ENCODE data around the gene HNRNPH2. TPM values are rescaled to one million over a fixed set of nuclear protein-coding genes. Genes with fewer than 3 reads are reported as not detected.

Gene HNRNPH2
- total and polyA plus RNA-seq, 2 experiments from 2014 or later = 59.2 to 80.1 TPM

- no peak for ATAC-seq
- TF ChIP-seq JUNB (IDR thresholded peaks at IDR 0.05; ENCODE audit: unreplicated experiment) (no peak), NANOG (IDR thresholded peaks at IDR 0.05; ENCODE audit: borderline replicate concordance) (no peak), ZNF114 (CRISPR knock-in tag; IDR thresholded peaks at IDR 0.05) (no peak), ZNF331 (CRISPR knock-in tag; IDR thresholded peaks at IDR 0.05; ENCODE audit: low read depth) (no peak), STAT1 (IDR thresholded peaks at IDR 0.05; ENCODE audit: unreplicated experiment) (no peak), EZH2 (IDR thresholded peaks at IDR 0.05; ENCODE audit: low read depth, unreplicated experiment) (no peak), EZH2phosphoT487 (IDR thresholded peaks at IDR 0.05; ENCODE audit: unreplicated experiment) (no peak), CREB1 (CRISPR knock-in tag; IDR thresholded peaks at IDR 0.05; ENCODE audit: low read depth) (no peak), POLR2AphosphoS5 (IDR thresholded peaks at IDR 0.05; ENCODE audit: low read depth) (no peak)
- TF ChIP-seq, protein P1, sequence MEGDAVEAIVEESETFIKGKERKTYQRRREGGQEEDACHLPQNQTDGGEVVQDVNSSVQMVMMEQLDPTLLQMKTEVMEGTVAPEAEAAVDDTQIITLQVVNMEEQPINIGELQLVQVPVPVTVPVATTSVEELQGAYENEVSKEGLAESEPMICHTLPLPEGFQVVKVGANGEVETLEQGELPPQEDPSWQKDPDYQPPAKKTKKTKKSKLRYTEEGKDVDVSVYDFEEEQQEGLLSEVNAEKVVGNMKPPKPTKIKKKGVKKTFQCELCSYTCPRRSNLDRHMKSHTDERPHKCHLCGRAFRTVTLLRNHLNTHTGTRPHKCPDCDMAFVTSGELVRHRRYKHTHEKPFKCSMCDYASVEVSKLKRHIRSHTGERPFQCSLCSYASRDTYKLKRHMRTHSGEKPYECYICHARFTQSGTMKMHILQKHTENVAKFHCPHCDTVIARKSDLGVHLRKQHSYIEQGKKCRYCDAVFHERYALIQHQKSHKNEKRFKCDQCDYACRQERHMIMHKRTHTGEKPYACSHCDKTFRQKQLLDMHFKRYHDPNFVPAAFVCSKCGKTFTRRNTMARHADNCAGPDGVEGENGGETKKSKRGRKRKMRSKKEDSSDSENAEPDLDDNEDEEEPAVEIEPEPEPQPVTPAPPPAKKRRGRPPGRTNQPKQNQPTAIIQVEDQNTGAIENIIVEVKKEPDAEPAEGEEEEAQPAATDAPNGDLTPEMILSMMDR (conservative IDR thresholded peaks at IDR 0.05; ENCODE audit: low read depth in 2 of 2) = no peak
- TF ChIP-seq, protein P2, sequence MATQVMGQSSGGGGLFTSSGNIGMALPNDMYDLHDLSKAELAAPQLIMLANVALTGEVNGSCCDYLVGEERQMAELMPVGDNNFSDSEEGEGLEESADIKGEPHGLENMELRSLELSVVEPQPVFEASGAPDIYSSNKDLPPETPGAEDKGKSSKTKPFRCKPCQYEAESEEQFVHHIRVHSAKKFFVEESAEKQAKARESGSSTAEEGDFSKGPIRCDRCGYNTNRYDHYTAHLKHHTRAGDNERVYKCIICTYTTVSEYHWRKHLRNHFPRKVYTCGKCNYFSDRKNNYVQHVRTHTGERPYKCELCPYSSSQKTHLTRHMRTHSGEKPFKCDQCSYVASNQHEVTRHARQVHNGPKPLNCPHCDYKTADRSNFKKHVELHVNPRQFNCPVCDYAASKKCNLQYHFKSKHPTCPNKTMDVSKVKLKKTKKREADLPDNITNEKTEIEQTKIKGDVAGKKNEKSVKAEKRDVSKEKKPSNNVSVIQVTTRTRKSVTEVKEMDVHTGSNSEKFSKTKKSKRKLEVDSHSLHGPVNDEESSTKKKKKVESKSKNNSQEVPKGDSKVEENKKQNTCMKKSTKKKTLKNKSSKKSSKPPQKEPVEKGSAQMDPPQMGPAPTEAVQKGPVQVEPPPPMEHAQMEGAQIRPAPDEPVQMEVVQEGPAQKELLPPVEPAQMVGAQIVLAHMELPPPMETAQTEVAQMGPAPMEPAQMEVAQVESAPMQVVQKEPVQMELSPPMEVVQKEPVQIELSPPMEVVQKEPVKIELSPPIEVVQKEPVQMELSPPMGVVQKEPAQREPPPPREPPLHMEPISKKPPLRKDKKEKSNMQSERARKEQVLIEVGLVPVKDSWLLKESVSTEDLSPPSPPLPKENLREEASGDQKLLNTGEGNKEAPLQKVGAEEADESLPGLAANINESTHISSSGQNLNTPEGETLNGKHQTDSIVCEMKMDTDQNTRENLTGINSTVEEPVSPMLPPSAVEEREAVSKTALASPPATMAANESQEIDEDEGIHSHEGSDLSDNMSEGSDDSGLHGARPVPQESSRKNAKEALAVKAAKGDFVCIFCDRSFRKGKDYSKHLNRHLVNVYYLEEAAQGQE (IDR thresholded peaks at IDR 0.05; ENCODE audit: unreplicated experiment) = no peak
- TF ChIP-seq, protein P3, sequence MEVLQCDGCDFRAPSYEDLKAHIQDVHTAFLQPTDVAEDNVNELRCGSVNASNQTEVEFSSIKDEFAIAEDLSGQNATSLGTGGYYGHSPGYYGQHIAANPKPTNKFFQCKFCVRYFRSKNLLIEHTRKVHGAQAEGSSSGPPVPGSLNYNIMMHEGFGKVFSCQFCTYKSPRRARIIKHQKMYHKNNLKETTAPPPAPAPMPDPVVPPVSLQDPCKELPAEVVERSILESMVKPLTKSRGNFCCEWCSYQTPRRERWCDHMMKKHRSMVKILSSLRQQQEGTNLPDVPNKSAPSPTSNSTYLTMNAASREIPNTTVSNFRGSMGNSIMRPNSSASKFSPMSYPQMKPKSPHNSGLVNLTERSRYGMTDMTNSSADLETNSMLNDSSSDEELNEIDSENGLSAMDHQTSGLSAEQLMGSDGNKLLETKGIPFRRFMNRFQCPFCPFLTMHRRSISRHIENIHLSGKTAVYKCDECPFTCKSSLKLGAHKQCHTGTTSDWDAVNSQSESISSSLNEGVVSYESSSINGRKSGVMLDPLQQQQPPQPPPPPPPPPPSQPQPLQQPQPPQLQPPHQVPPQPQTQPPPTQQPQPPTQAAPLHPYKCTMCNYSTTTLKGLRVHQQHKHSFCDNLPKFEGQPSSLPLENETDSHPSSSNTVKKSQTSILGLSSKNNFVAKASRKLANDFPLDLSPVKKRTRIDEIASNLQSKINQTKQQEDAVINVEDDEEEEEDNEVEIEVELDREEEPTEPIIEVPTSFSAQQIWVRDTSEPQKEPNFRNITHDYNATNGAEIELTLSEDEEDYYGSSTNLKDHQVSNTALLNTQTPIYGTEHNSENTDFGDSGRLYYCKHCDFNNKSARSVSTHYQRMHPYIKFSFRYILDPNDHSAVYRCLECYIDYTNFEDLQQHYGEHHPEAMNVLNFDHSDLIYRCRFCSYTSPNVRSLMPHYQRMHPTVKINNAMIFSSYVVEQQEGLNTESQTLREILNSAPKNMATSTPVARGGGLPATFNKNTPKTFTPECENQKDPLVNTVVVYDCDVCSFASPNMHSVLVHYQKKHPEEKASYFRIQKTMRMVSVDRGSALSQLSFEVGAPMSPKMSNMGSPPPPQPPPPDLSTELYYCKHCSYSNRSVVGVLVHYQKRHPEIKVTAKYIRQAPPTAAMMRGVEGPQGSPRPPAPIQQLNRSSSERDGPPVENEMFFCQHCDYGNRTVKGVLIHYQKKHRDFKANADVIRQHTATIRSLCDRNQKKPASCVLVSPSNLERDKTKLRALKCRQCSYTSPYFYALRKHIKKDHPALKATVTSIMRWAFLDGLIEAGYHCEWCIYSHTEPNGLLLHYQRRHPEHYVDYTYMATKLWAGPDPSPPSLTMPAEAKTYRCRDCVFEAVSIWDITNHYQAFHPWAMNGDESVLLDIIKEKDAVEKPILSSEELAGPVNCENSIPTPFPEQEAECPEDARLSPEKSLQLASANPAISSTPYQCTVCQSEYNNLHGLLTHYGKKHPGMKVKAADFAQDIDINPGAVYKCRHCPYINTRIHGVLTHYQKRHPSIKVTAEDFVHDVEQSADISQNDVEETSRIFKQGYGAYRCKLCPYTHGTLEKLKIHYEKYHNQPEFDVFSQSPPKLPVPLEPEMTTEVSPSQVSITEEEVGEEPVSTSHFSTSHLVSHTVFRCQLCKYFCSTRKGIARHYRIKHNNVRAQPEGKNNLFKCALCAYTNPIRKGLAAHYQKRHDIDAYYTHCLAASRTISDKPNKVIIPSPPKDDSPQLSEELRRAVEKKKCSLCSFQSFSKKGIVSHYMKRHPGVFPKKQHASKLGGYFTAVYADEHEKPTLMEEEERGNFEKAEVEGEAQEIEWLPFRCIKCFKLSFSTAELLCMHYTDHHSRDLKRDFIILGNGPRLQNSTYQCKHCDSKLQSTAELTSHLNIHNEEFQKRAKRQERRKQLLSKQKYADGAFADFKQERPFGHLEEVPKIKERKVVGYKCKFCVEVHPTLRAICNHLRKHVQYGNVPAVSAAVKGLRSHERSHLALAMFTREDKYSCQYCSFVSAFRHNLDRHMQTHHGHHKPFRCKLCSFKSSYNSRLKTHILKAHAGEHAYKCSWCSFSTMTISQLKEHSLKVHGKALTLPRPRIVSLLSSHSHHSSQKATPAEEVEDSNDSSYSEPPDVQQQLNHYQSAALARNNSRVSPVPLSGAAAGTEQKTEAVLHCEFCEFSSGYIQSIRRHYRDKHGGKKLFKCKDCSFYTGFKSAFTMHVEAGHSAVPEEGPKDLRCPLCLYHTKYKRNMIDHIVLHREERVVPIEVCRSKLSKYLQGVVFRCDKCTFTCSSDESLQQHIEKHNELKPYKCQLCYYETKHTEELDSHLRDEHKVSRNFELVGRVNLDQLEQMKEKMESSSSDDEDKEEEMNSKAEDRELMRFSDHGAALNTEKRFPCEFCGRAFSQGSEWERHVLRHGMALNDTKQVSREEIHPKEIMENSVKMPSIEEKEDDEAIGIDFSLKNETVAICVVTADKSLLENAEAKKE (CRISPR knock-in tag; IDR thresholded peaks at IDR 0.05) = no peak
- TF ChIP-seq, protein P4, sequence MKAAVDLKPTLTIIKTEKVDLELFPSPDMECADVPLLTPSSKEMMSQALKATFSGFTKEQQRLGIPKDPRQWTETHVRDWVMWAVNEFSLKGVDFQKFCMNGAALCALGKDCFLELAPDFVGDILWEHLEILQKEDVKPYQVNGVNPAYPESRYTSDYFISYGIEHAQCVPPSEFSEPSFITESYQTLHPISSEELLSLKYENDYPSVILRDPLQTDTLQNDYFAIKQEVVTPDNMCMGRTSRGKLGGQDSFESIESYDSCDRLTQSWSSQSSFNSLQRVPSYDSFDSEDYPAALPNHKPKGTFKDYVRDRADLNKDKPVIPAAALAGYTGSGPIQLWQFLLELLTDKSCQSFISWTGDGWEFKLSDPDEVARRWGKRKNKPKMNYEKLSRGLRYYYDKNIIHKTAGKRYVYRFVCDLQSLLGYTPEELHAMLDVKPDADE (IDR thresholded peaks at IDR 0.05) = no peak
These were observed 21.5 kb upstream of the HNRNPH2 start for GRCh38 chrX:101386542-101386885.

More at GRCh38 chrX:101386542-101386885, 21.5 kb upstream of the HNRNPH2 start:
- Mint-ChIP-seq H3K9me3 (no peaks in the 10 kb centered on the region), H3K4me1 (peaks cover 9% of the 10 kb centered on the region; the same call in 2 of the 3 replicates), H3K4me3 (no peak overlapping the region), H3K27me3 (ENCODE audit: insufficient read depth, low read depth, poor library complexity) (peaks cover 7% of the 10 kb centered on the region), H3K36me3 (ENCODE audit: low read depth) (peaks cover 7% of the 10 kb centered on the region), H3K27ac (no peak overlapping the region)
- no peak overlapping the region for H3K4me2 ChIP-seq
- no peaks in the 10 kb centered on the region for H3F3A ChIP-seq (replicated peaks; ENCODE audit: low read depth)
- H3K9me2 ChIP-seq (ENCODE audit: insufficient read depth) = no peaks in the 10 kb centered on the region
- peaks cover 6% of the 10 kb centered on the region for H3K79me2 ChIP-seq (replicated peaks; ENCODE audit: insufficient read depth)
- no peak for DNase-seq (ENCODE audit: low spot score)
- no peaks in the 10 kb centered on the region for H3K4me1 ChIP-seq (ENCODE audit: insufficient read depth)
- no peaks in the 10 kb centered on the region for H4K20me1 ChIP-seq (replicated peaks; ENCODE audit: insufficient read depth)
- H3K27ac ChIP-seq (ENCODE audit: low read depth) = no peak overlapping the region
- peaks cover 2% of the 10 kb centered on the region; the same call in 1 of the 2 replicates for H3K36me3 ChIP-seq (ENCODE audit: insufficient read depth)
- H2AFZ ChIP-seq = no peak overlapping the region
- H3K27me3 ChIP-seq (ENCODE audit: insufficient read depth) = no peaks in the 10 kb centered on the region
- H3K4me3 ChIP-seq = no peak overlapping the region
